HG02678 (cell line): ENCODE results near the gene MAD1L1.
"Not testable (repeated sequence)": the region's sequence is repeated elsewhere in the genome, so short reads cannot be mapped to it uniquely, and the experiment has no call there.

Experiments used
- ATAC-seq: cut with Tn5 transposase; IDR thresholded peaks from one replicate; pipeline ENCODE4 v1.9.1; 2021; ENCODE audit warnings: mild to moderate bottlenecking, moderate library complexity; ENCODE audit not compliant: unreplicated experiment

MAD1L1 gene

GRCh38 chr7:2049111-2049781 lies 183.5 kb downstream of the MAD1L1 start:
- ATAC-seq, result no peak

GRCh38 chr7:2048531-2048930 lies 184.2 kb downstream of the MAD1L1 start:
- ATAC-seq, result no peak

GRCh38 chr7:2048006-2048405 lies 184.7 kb downstream of the MAD1L1 start:
- ATAC-seq, result no peak

- ATAC-seq, result no peak
These were observed 185.9 kb downstream of the MAD1L1 start for GRCh38 chr7:2046581-2047565.

GRCh38 chr7:2045559-2046405 lies 187.0 kb downstream of the MAD1L1 start:
- no peak for ATAC-seq

- ATAC-seq, result no peak
These were observed 187.8 kb downstream of the MAD1L1 start for GRCh38 chr7:2044883-2045471.

- no peak for ATAC-seq
These were observed 188.3 kb downstream of the MAD1L1 start for GRCh38 chr7:2044311-2044882.

- no peak for ATAC-seq
These were observed 189.3 kb downstream of the MAD1L1 start for GRCh38 chr7:2043316-2044039.

GRCh38 chr7:2042650-2043049 lies 190.1 kb downstream of the MAD1L1 start:
- no peak for ATAC-seq

- no peak for ATAC-seq
These were observed 191.0 kb downstream of the MAD1L1 start for GRCh38 chr7:2041496-2042367.

GRCh38 chr7:2040893-2041270 lies 191.9 kb downstream of the MAD1L1 start:
- no peak for ATAC-seq

- no peak for ATAC-seq
These were observed 192.4 kb downstream of the MAD1L1 start for GRCh38 chr7:2040201-2040892.

- ATAC-seq, result no peak
These were observed 193.6 kb downstream of the MAD1L1 start for GRCh38 chr7:2038931-2039728.

- no peak for ATAC-seq
These were observed 194.8 kb downstream of the MAD1L1 start for GRCh38 chr7:2037808-2038522.

- ATAC-seq, result no peak
These were observed 195.4 kb downstream of the MAD1L1 start for GRCh38 chr7:2037301-2037807.

- no peak for ATAC-seq
These were observed 196.0 kb downstream of the MAD1L1 start for GRCh38 chr7:2036786-2037185.

- ATAC-seq, result not testable (repeated sequence)
These were observed 196.5 kb downstream of the MAD1L1 start for GRCh38 chr7:2036201-2036600.
